WTC11 (cell line): ENCODE data around the gene VSIG10L2. TPM values are rescaled to one million over a fixed set of nuclear protein-coding genes. Genes with fewer than 3 reads are reported as not detected.

Experiments
- CTCF ChIP-seq: fragments of 200-600 bp; IDR thresholded peaks from 2 replicates; pipeline ENCODE4 v1.8.0; 2022; ENCODE audit warnings: antibody characterized with exemption
- E2F5 ChIP-seq: sonication (generic); formaldehyde crosslinking; IDR thresholded peaks from 2 replicates; pipeline ENCODE4 v1.8.1; 2022; ENCODE audit warnings: mild to moderate bottlenecking, moderate library complexity, missing genetic modification reagents
- GRHL2 ChIP-seq: fragments of 250-450 bp; sonication (Bioruptor Pico); IDR thresholded peaks from 2 replicates; pipeline ENCODE4 v1.8.0; 2022; ENCODE audit warnings: mild to moderate bottlenecking, moderate library complexity; ENCODE audit not compliant: insufficient replicate concordance, severe bottlenecking
- IRF2 ChIP-seq: sonication (generic); formaldehyde crosslinking; IDR thresholded peaks from 2 replicates; pipeline ENCODE4 v1.8.0; 2022; ENCODE audit warnings: low read depth, missing genetic modification reagents, borderline replicate concordance
- JAZF1 ChIP-seq: fragments of 250-450 bp; sonication (Bioruptor Pico); IDR thresholded peaks from 2 replicates; pipeline ENCODE4 v1.9.0; 2021; ENCODE audit warnings: moderate library complexity, mild to moderate bottlenecking, inconsistent platforms
- OVOL2 ChIP-seq: fragments of 250-450 bp; sonication (Bioruptor Pico); IDR thresholded peaks from 2 replicates; pipeline ENCODE4 v1.9.0; 2021; ENCODE audit warnings: mild to moderate bottlenecking, borderline replicate concordance
- PRDM15 ChIP-seq: sonication (generic); formaldehyde crosslinking; IDR thresholded peaks from 2 replicates; pipeline ENCODE4 v1.8.0; 2022; ENCODE audit warnings: missing genetic modification reagents
- PRRX2 ChIP-seq: fragments of 250-450 bp; sonication (Bioruptor Pico); IDR thresholded peaks from 2 replicates; pipeline ENCODE4 v1.8.0; 2021; ENCODE audit warnings: mild to moderate bottlenecking
- RORB ChIP-seq: fragments of 250-450 bp; sonication (Bioruptor Pico); IDR thresholded peaks from 2 replicates; pipeline ENCODE4 v1.9.0; 2021; ENCODE audit warnings: mild to moderate bottlenecking
- SMAD4 ChIP-seq: sonication (generic); formaldehyde crosslinking; IDR thresholded peaks from 2 replicates; pipeline ENCODE4 v1.8.0; 2022; ENCODE audit warnings: mild to moderate bottlenecking, missing genetic modification reagents
- TEAD1 ChIP-seq: sonication (generic); formaldehyde crosslinking; IDR thresholded peaks from 2 replicates; pipeline ENCODE4 v1.8.0; 2022; ENCODE audit warnings: mild to moderate bottlenecking, missing genetic modification reagents
- ZBTB21 ChIP-seq: sonication (generic); formaldehyde crosslinking; IDR thresholded peaks from 2 replicates; pipeline ENCODE4 v1.8.1; 2023; ENCODE audit warnings: mild to moderate bottlenecking, missing genetic modification reagents, borderline replicate concordance
- ZMAT4 ChIP-seq: fragments of 250-450 bp; sonication (Bioruptor Pico); IDR thresholded peaks from 2 replicates; pipeline ENCODE4 v1.9.0; 2021; ENCODE audit warnings: mild to moderate bottlenecking
- ZNF232 ChIP-seq: sonication (generic); formaldehyde crosslinking; IDR thresholded peaks from 2 replicates; pipeline ENCODE4 v1.8.0; 2022; ENCODE audit warnings: mild to moderate bottlenecking, missing genetic modification reagents
- ZNF263 ChIP-seq: sonication (generic); formaldehyde crosslinking; IDR thresholded peaks from 2 replicates; pipeline ENCODE4 v1.8.1; 2022; ENCODE audit warnings: low read depth, mild to moderate bottlenecking, moderate library complexity, missing genetic modification reagents
- ZNF423 ChIP-seq: fragments of 250-450 bp; sonication (Bioruptor Pico); IDR thresholded peaks from 2 replicates; pipeline ENCODE4 v2.1.2; 2022; ENCODE audit warnings: mild to moderate bottlenecking, moderate library complexity
- total RNA-seq: library from RNA; stranded (reverse); gene quantifications from 3 replicates; pipeline ENCODE4 v1.2.3, GENCODE V29; 2021
- TF ChIP-seq, protein P1 (sequence below): sonication (generic); formaldehyde crosslinking; conservative IDR thresholded peaks from 2 replicates; pipeline ENCODE4 v1.8.1; 2022; ENCODE audit warnings: mild to moderate bottlenecking, missing genetic modification reagents
- TF ChIP-seq, protein P2 (sequence below): sonication (generic); formaldehyde crosslinking; IDR thresholded peaks from 2 replicates; pipeline ENCODE4 v1.8.1; 2022; ENCODE audit warnings: low read depth, mild to moderate bottlenecking, moderate library complexity, missing genetic modification reagents, borderline replicate concordance
- TF ChIP-seq, protein P3 (sequence below): sonication (generic); formaldehyde crosslinking; IDR thresholded peaks from 2 replicates; pipeline ENCODE4 v1.8.0; 2022; ENCODE audit warnings: mild to moderate bottlenecking, missing genetic modification reagents
- TF ChIP-seq, protein P4 (sequence below): sonication (generic); formaldehyde crosslinking; IDR thresholded peaks from 2 replicates; pipeline ENCODE4 v1.8.1; 2022; ENCODE audit warnings: low read depth, missing genetic modification reagents, borderline replicate concordance
- TF ChIP-seq, protein P5 (sequence below): sonication (generic); formaldehyde crosslinking; IDR thresholded peaks from 2 replicates; pipeline ENCODE4 v1.8.0; 2023; ENCODE audit warnings: mild to moderate bottlenecking, missing genetic modification reagents
- TF ChIP-seq, protein P6 (sequence below): sonication (generic); formaldehyde crosslinking; IDR thresholded peaks from 2 replicates; pipeline ENCODE4 v1.8.1; 2023; ENCODE audit warnings: mild to moderate bottlenecking, missing genetic modification reagents

VSIG10L2 gene
- total RNA-seq, 1 experiment from 2014 or later = not detected

GRCh38 chr11:125903711-125904659 is 41.9 kb upstream of the VSIG10L2 start, which contains the start of gene DDX25 (continued):
- TF ChIP-seq OVOL2 (no peak), ZMAT4 (no peak), PRDM15 (CRISPR knock-in tag) (peak; percentile 68), SMAD4 (CRISPR knock-in tag) (peak; percentile 96), ZBTB21 (CRISPR knock-in tag) (peak; percentile 98), ZNF232 (CRISPR knock-in tag) (peak; percentile 99), IRF2 (peak; percentile 86; the same call in 1 of the 2 replicates), JAZF1 (CRISPR knock-in tag) (no peak), ZNF423 (no peak), CTCF (no peak), E2F5 (CRISPR knock-in tag) (peak; percentile 99), PRRX2 (CRISPR knock-in tag) (no peak), TEAD1 (CRISPR knock-in tag) (peak; percentile 100), ZNF263 (CRISPR knock-in tag) (peak; percentile 85), GRHL2 (CRISPR knock-in tag) (no peak), RORB (CRISPR knock-in tag) (no peak)
- TF ChIP-seq, protein P1, sequence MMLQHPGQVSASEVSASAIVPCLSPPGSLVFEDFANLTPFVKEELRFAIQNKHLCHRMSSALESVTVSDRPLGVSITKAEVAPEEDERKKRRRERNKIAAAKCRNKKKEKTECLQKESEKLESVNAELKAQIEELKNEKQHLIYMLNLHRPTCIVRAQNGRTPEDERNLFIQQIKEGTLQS (CRISPR knock-in tag) = peak; percentile 75; the same call in 1 of the 2 replicates
- TF ChIP-seq, protein P2, sequence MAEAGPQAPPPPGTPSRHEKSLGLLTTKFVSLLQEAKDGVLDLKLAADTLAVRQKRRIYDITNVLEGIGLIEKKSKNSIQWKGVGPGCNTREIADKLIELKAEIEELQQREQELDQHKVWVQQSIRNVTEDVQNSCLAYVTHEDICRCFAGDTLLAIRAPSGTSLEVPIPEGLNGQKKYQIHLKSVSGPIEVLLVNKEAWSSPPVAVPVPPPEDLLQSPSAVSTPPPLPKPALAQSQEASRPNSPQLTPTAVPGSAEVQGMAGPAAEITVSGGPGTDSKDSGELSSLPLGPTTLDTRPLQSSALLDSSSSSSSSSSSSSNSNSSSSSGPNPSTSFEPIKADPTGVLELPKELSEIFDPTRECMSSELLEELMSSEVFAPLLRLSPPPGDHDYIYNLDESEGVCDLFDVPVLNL (CRISPR knock-in tag) = peak; percentile 95
- TF ChIP-seq, protein P3, sequence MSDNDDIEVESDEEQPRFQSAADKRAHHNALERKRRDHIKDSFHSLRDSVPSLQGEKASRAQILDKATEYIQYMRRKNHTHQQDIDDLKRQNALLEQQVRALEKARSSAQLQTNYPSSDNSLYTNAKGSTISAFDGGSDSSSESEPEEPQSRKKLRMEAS (CRISPR knock-in tag) = peak; percentile 100
- TF ChIP-seq, protein P4, sequence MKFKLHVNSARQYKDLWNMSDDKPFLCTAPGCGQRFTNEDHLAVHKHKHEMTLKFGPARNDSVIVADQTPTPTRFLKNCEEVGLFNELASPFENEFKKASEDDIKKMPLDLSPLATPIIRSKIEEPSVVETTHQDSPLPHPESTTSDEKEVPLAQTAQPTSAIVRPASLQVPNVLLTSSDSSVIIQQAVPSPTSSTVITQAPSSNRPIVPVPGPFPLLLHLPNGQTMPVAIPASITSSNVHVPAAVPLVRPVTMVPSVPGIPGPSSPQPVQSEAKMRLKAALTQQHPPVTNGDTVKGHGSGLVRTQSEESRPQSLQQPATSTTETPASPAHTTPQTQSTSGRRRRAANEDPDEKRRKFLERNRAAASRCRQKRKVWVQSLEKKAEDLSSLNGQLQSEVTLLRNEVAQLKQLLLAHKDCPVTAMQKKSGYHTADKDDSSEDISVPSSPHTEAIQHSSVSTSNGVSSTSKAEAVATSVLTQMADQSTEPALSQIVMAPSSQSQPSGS (CRISPR knock-in tag) = peak; percentile 95
- TF ChIP-seq, protein P5, sequence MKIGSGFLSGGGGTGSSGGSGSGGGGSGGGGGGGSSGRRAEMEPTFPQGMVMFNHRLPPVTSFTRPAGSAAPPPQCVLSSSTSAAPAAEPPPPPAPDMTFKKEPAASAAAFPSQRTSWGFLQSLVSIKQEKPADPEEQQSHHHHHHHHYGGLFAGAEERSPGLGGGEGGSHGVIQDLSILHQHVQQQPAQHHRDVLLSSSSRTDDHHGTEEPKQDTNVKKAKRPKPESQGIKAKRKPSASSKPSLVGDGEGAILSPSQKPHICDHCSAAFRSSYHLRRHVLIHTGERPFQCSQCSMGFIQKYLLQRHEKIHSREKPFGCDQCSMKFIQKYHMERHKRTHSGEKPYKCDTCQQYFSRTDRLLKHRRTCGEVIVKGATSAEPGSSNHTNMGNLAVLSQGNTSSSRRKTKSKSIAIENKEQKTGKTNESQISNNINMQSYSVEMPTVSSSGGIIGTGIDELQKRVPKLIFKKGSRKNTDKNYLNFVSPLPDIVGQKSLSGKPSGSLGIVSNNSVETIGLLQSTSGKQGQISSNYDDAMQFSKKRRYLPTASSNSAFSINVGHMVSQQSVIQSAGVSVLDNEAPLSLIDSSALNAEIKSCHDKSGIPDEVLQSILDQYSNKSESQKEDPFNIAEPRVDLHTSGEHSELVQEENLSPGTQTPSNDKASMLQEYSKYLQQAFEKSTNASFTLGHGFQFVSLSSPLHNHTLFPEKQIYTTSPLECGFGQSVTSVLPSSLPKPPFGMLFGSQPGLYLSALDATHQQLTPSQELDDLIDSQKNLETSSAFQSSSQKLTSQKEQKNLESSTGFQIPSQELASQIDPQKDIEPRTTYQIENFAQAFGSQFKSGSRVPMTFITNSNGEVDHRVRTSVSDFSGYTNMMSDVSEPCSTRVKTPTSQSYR (CRISPR knock-in tag) = peak; percentile 99
- TF ChIP-seq, protein P6, sequence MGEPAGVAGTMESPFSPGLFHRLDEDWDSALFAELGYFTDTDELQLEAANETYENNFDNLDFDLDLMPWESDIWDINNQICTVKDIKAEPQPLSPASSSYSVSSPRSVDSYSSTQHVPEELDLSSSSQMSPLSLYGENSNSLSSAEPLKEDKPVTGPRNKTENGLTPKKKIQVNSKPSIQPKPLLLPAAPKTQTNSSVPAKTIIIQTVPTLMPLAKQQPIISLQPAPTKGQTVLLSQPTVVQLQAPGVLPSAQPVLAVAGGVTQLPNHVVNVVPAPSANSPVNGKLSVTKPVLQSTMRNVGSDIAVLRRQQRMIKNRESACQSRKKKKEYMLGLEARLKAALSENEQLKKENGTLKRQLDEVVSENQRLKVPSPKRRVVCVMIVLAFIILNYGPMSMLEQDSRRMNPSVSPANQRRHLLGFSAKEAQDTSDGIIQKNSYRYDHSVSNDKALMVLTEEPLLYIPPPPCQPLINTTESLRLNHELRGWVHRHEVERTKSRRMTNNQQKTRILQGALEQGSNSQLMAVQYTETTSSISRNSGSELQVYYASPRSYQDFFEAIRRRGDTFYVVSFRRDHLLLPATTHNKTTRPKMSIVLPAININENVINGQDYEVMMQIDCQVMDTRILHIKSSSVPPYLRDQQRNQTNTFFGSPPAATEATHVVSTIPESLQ = peak; percentile 85; the same call in 1 of the 2 replicates
